ENCODE data around the gene ZNF205. TPM values are rescaled to one million over a fixed set of nuclear protein-coding genes. Genes with fewer than 3 reads are reported as not detected.
A peak's percentile ranks its signal among the peaks of the same experiment; 100 is the strongest.

ZNF205 gene
- total and polyA plus RNA-seq, 2 experiments from 2014 or later, result 13.2 to 37.3 TPM

DNA sequence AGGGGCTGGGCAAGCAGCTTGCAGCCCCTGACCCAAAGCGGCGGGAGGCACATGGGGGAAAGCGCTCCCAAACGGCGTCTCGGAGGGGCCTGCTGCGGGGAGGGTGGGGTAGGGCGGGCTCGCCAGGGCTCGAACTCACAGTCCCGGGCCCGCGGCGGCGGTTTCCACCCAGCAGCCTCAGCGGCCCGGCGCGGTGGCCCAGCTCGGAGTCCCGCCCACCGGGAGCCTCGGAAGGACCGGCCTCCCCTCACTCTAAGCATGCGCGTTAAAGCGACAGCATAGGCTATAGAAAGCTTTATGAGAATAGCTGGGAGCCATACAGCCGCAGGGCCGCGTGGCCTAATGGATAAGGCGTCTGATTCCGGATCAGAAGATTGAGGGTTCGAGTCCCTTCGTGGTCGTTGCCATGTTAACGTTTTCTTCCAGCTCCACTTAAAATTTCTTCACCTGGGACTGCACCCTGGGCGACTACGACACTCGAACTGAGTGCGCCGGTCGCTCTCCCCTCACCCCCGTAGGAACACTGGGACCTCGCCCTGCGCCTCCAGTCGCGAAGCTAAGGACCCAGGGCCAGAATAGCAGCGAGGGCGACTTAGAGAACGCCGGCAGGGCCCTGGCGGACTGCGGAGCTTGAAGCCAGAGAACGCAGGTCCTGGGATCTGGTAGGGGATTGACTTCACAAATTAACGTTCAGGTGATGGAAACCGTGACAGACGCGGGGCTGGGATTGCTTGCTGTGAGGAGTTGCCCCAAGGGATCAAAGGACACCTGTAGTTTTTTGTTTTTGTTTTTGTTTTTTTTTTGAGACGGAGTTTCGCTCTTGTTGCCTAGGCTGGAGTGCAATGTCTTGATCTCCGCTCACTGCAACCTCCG, 38.2 kb downstream of the ZNF205 start:
- TF ChIP-seq, protein P1, sequence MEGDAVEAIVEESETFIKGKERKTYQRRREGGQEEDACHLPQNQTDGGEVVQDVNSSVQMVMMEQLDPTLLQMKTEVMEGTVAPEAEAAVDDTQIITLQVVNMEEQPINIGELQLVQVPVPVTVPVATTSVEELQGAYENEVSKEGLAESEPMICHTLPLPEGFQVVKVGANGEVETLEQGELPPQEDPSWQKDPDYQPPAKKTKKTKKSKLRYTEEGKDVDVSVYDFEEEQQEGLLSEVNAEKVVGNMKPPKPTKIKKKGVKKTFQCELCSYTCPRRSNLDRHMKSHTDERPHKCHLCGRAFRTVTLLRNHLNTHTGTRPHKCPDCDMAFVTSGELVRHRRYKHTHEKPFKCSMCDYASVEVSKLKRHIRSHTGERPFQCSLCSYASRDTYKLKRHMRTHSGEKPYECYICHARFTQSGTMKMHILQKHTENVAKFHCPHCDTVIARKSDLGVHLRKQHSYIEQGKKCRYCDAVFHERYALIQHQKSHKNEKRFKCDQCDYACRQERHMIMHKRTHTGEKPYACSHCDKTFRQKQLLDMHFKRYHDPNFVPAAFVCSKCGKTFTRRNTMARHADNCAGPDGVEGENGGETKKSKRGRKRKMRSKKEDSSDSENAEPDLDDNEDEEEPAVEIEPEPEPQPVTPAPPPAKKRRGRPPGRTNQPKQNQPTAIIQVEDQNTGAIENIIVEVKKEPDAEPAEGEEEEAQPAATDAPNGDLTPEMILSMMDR (IDR thresholded peaks at IDR 0.05; ENCODE audit: low read depth, low read length), result no peak
- Histone ChIP-seq H3K36me3 (no peaks in the 10 kb centered on the region), H3K4me1 (ENCODE audit: low read depth) (peaks cover 3% of the 10 kb centered on the region), H3K9me3 (ENCODE audit: low read depth) (no peaks in the 10 kb centered on the region), H3K27ac (peak overlapping the region; percentile 74), H3K4me3 (peak overlapping the region; percentile 52), H3K27me3 (peaks cover 6% of the 10 kb centered on the region)
- DNase-seq (ENCODE audit: low read depth in 1 of 2, low spot score in 1 of 2), result peak; percentile 97

DNA sequence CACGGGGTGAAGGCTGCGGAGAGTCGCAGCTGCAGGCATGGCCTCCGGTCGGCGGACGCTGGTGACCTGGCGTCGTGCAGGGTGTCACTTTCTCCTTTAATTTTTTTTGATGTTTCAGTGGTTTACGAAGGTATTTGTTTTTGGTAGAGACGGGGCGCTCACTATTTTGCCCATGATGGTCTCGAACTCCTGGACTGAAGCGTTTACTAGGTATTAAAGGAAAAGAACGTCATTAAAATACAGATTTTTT, 39.6 kb downstream of the ZNF205 start:
- Histone ChIP-seq H3K4me3 (peak overlapping the region; percentile 31), H3K27me3 (peaks cover 12% of the 10 kb centered on the region), H3K27ac (no peak overlapping the region), H3K4me1 (ENCODE audit: low read depth) (no peaks in the 10 kb centered on the region), H3K36me3 (no peaks in the 10 kb centered on the region), H3K9me3 (ENCODE audit: low read depth) (no peaks in the 10 kb centered on the region)
- no peak for DNase-seq (ENCODE audit: low read depth in 1 of 2, low spot score in 1 of 2)
- TF ChIP-seq, protein P1 (IDR thresholded peaks at IDR 0.05; ENCODE audit: low read depth, low read length), result no peak

DNA sequence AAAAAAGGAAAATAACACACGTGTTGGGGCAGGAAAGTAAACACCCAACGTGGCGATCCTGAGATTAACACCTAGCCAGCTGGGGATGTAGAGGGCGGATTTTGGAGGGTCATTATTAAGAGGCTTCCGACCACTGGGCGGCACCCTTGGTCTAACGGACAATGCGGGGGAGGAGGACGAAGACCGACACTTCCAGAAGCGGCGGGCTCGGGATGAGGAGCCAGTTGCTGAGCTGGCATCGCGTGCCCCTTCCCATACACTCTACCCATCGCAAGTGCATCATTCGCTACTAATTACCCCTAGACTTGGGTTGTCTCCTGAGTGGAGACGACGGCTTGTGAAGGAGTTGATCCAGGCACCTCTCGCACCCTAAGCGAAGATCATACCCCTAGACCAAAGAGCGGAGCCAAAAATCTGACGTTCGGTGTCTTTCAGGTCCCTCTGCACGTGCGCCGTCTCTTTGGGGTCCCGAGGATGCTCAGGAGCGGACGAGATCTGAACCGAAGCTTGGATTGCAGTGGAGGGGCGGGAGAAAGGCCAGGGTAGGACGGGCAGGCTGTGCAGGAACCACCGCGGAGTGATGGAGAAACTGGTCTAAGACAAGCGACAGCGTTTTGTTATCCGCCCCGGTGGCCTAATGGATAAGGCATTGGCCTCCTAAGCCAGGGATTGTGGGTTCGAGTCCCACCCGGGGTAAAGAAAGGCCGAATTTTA, 40.0 kb downstream of the ZNF205 start:
- TF ChIP-seq, protein P1 (IDR thresholded peaks at IDR 0.05; ENCODE audit: low read depth, low read length), result peak; percentile 46
- Histone ChIP-seq H3K27me3 (peaks cover 15% of the 10 kb centered on the region), H3K4me1 (ENCODE audit: low read depth) (no peaks in the 10 kb centered on the region), H3K27ac (no peak overlapping the region), H3K4me3 (peak overlapping the region; percentile 31), H3K36me3 (no peaks in the 10 kb centered on the region), H3K9me3 (ENCODE audit: low read depth) (no peaks in the 10 kb centered on the region)
- DNase-seq (ENCODE audit: low read depth in 1 of 2, low spot score in 1 of 2), result peak; percentile 78 to 90

DNA sequence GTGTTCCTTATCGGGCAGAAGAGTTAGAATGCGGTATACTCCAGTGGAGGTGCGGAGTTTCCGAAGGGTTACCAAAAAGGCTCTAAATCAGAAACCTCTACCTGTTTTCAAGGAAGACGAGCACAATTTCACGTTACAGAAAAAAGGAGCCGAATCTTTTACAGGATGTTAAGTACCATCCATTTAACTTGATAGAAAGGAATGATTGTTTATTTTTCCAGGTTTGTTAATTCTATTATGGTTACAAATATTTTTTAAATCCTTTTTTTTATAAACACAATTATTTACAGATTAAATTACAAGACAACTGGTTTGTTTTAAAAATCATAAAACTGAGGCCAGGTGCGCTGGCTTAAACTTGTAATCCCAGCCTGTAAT, 40.6 kb downstream of the ZNF205 start:
- DNase-seq (ENCODE audit: low read depth in 1 of 2, low spot score in 1 of 2), result no peak
- no peak overlapping the region for H3K4me3 ChIP-seq
- H3K27me3 ChIP-seq, result peaks cover 21% of the 10 kb centered on the region

DNA sequence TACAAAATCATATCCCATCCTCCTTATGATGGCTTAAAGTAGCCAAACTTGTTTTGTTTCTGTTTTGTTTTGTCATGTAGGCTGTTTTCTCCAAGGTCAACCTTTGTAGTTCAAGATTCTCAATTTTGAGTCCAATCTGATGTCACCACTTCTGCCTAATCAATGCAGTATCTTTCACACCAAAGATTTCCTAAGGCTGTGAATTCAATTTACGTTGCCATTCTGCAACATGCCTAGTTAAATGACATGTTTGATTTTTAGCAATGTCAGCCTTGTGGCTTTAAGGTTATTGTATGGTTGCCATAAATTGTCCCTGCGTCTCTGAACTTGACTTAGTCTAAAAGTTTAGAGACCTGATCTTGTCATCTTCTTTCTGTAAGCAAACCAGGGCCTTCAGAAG, 42.8 kb downstream of the ZNF205 start:
- TF ChIP-seq, protein P1 (IDR thresholded peaks at IDR 0.05; ENCODE audit: low read depth, low read length), result no peak
- no peaks in the 10 kb centered on the region for H3K4me1 ChIP-seq (ENCODE audit: low read depth)
- peaks cover 28% of the 10 kb centered on the region for H3K27me3 ChIP-seq
- H3K27ac ChIP-seq, result no peak overlapping the region
- no peaks in the 10 kb centered on the region for H3K9me3 ChIP-seq (ENCODE audit: low read depth)
- H3K4me3 ChIP-seq, result no peak overlapping the region
- no peaks in the 10 kb centered on the region for H3K36me3 ChIP-seq
- no peak for DNase-seq (ENCODE audit: low read depth in 1 of 2, low spot score in 1 of 2)

More for the DNA sequence above, 40.6 kb downstream of the ZNF205 start:
- H3K4me1 ChIP-seq (ENCODE audit: low read depth), result no peaks in the 10 kb centered on the region
- H3K27ac ChIP-seq, result no peak overlapping the region
- no peaks in the 10 kb centered on the region for H3K9me3 ChIP-seq (ENCODE audit: low read depth)
- no peaks in the 10 kb centered on the region for H3K36me3 ChIP-seq
- TF ChIP-seq, protein P1 (IDR thresholded peaks at IDR 0.05; ENCODE audit: low read depth, low read length), result no peak
